H9 (cell line): ENCODE measurements around the gene CMTM5. TPM values are rescaled to one million over a fixed set of nuclear protein-coding genes. Genes with fewer than 3 reads are reported as not detected.

Experiments
- DNase-seq: peaks from one replicate; pipeline ENCODE4 v3.0.0-alpha.2; 2017
- H2AFZ ChIP-seq: one replicate; pipeline ENCODE4 v1.6.1; 2013; ENCODE audit warnings: mild to moderate bottlenecking, low read length, control low read depth, moderate library complexity
- H2AK5ac ChIP-seq: 2 replicates; pipeline ENCODE4 v1.6.1; 2013; ENCODE audit warnings: low read length, control low read depth, mixed read lengths; ENCODE audit not compliant: insufficient read length
- H2BK120ac ChIP-seq: one replicate; pipeline ENCODE4 v1.6.1; 2013; ENCODE audit warnings: low read depth, mild to moderate bottlenecking, low read length, control low read depth, inconsistent platforms; ENCODE audit not compliant: poor library complexity, severe bottlenecking
- H2BK12ac ChIP-seq: 2 replicates; pipeline ENCODE4 v1.6.1; 2013; ENCODE audit warnings: low read length, control low read depth, mixed read lengths, low read depth; ENCODE audit not compliant: insufficient read length
- H2BK15ac ChIP-seq: 2 replicates; pipeline ENCODE4 v1.6.1; 2013; ENCODE audit warnings: low read depth, low read length, control low read depth
- H2BK20ac ChIP-seq: one replicate; pipeline ENCODE4 v1.6.1; 2013; ENCODE audit warnings: low read depth, mild to moderate bottlenecking, low read length, control low read depth, inconsistent platforms; ENCODE audit not compliant: poor library complexity, severe bottlenecking
- H2BK5ac ChIP-seq: 2 replicates; pipeline ENCODE4 v1.6.1; 2013; ENCODE audit warnings: low read length, control low read depth, mixed read lengths; ENCODE audit not compliant: insufficient read length
- H3K14ac ChIP-seq: 2 replicates; pipeline ENCODE4 v1.6.1; 2013; ENCODE audit warnings: low read length, control low read depth; ENCODE audit not compliant: insufficient read depth
- H3K18ac ChIP-seq: 2 replicates; pipeline ENCODE4 v1.6.1; 2013; ENCODE audit warnings: low read depth, mild to moderate bottlenecking, mixed read lengths, low read length, control low read depth; ENCODE audit not compliant: insufficient read length
- H3K23ac ChIP-seq: 2 replicates; pipeline ENCODE4 v1.6.1; 2013; ENCODE audit warnings: low read length, control low read depth, mixed read lengths, low read depth; ENCODE audit not compliant: insufficient read length
- H3K23me2 ChIP-seq: 2 replicates; pipeline ENCODE4 v1.6.1; 2013; ENCODE audit warnings: low read depth, mild to moderate bottlenecking, mixed read lengths, low read length, control low read depth; ENCODE audit not compliant: insufficient read length, poor library complexity, severe bottlenecking
- H3K27ac ChIP-seq: 2 replicates; pipeline ENCODE4 v1.5.1; 2013; ENCODE audit warnings: low read length, control low read depth, mixed read lengths, low read depth; ENCODE audit not compliant: insufficient read length
- H3K27me3 ChIP-seq: 2 replicates; pipeline ENCODE4 v1.6.1; 2013; ENCODE audit warnings: low read length, control low read depth, inconsistent platforms; ENCODE audit not compliant: insufficient read depth
- H3K4ac ChIP-seq: 2 replicates; pipeline ENCODE4 v1.6.1; 2013; ENCODE audit warnings: low read depth, mild to moderate bottlenecking, control low read depth, inconsistent platforms, low read length, moderate library complexity
- H3K4me1 ChIP-seq: 2 replicates; pipeline ENCODE4 v1.6.1; 2013; ENCODE audit warnings: low read length, control low read depth, inconsistent platforms; ENCODE audit not compliant: insufficient read depth
- H3K4me2 ChIP-seq: 2 replicates; pipeline ENCODE4 v1.6.1; 2013; ENCODE audit warnings: low read length, control low read depth, mixed read lengths; ENCODE audit not compliant: insufficient read length, insufficient read depth
- H3K56ac ChIP-seq: 2 replicates; pipeline ENCODE4 v1.6.1; 2013; ENCODE audit warnings: low read depth, mild to moderate bottlenecking, mixed read lengths, low read length, control low read depth; ENCODE audit not compliant: insufficient read length
- H3K79me1 ChIP-seq: 2 replicates; pipeline ENCODE4 v1.6.1; 2013; ENCODE audit warnings: low read depth, mild to moderate bottlenecking, moderate library complexity, low read length, control low read depth, inconsistent platforms; ENCODE audit not compliant: insufficient read depth, poor library complexity, severe bottlenecking
- H3K79me2 ChIP-seq: 2 replicates; pipeline ENCODE4 v1.6.1; 2013; ENCODE audit warnings: low read length, control low read depth, inconsistent platforms; ENCODE audit not compliant: insufficient read depth
- H3K9ac ChIP-seq: 2 replicates; pipeline ENCODE4 v1.6.1; 2013; ENCODE audit warnings: low read length, control low read depth, mixed read lengths; ENCODE audit not compliant: insufficient read length; ENCODE audit errors: extremely low read depth
- H3K9me3 ChIP-seq: one replicate; pipeline ENCODE4 v1.6.1; 2013; ENCODE audit warnings: low read depth, low read length, inconsistent platforms; ENCODE audit not compliant: control insufficient read depth
- H3T11ph ChIP-seq: one replicate; pipeline ENCODE4 v1.6.1; 2013; ENCODE audit warnings: mild to moderate bottlenecking, low read length, control low read depth, inconsistent platforms
- H4K20me1 ChIP-seq: one replicate; pipeline ENCODE4 v1.6.1; 2013; ENCODE audit not compliant: control insufficient read depth, insufficient read length, insufficient read depth
- H4K5ac ChIP-seq: 2 replicates; pipeline ENCODE4 v1.6.1; 2013; ENCODE audit warnings: low read depth, mild to moderate bottlenecking, mixed read lengths, low read length, control low read depth; ENCODE audit not compliant: insufficient read length
- H4K8ac ChIP-seq: replicated peaks from 2 replicates; pipeline ENCODE4 v1.6.1; 2013; ENCODE audit warnings: low read length, control low read depth, mixed read lengths, low read depth; ENCODE audit not compliant: insufficient read length
- H4K91ac ChIP-seq: 2 replicates; pipeline ENCODE4 v1.6.1; 2013; ENCODE audit warnings: low read depth, mild to moderate bottlenecking, moderate library complexity, mixed read lengths, low read length, control low read depth; ENCODE audit not compliant: insufficient read length
- H3K27ac Mint-ChIP-seq, 3 experiments: 2 replicates in 2 of 3; 3 replicates in 1 of 3; pipeline ENCODE4 v1.8.0; 2020 to 2021; ENCODE audit warnings: mixed read lengths in 3 of 3, mild to moderate bottlenecking in 1 of 3, moderate library complexity in 1 of 3
- H3K27me3 Mint-ChIP-seq: 2 replicates; pipeline ENCODE4 v1.8.0; 2021; ENCODE audit warnings: low read depth, mild to moderate bottlenecking, moderate library complexity, mixed read lengths
- H3K36me3 Mint-ChIP-seq, 3 experiments: 2 replicates in 2 of 3; 3 replicates in 1 of 3; pipeline ENCODE4 v1.8.0; 2020 to 2021; ENCODE audit warnings: low read depth in 3 of 3, mixed read lengths in 3 of 3; ENCODE audit not compliant: insufficient read depth in 1 of 3
- H3K4me1 Mint-ChIP-seq, 2 experiments: 2 replicates each; pipeline ENCODE4 v1.8.0; 2020; ENCODE audit warnings: mixed read lengths in 2 of 2
- H3K4me3 Mint-ChIP-seq, 2 experiments: 2 replicates in 1 of 2; 3 replicates in 1 of 2; pipeline ENCODE4 v1.8.0; 2020 to 2021; ENCODE audit warnings: mild to moderate bottlenecking in 2 of 2, mixed read lengths in 2 of 2, moderate library complexity in 1 of 2
- H3K9me3 Mint-ChIP-seq, 2 experiments: 2 replicates in 1 of 2; 3 replicates in 1 of 2; pipeline ENCODE4 v1.8.0; 2020; ENCODE audit warnings: mild to moderate bottlenecking in 2 of 2, mixed read lengths in 2 of 2, moderate library complexity in 1 of 2
- WGBS: extraction: QIAGEN DNeasy Blood & Tissue Kit; methylation state at CpG from one replicate; pipeline ENCODE4 v1.1.7; 2013; ENCODE audit warnings: missing lambda C conversion rate, low lambda C conversion rate, mixed read lengths; ENCODE audit not compliant: insufficient read length; ENCODE audit errors: extremely low coverage; 5-methylcytosine and 5-hydroxymethylcytosine counted together
- total RNA-seq: library from RNA; stranded (reverse); gene quantifications from 2 replicates; pipeline ENCODE4 v1.2.1, GENCODE V29; 2021
- TF ChIP-seq, protein P1 (sequence below): fragments of 200-600 bp; sonication (generic); conservative IDR thresholded peaks from 3 replicates; pipeline ENCODE4 v1.8.0; 2021; ENCODE audit warnings: antibody characterized with exemption, mild to moderate bottlenecking

The CMTM5 gene
- total RNA-seq, 1 experiment from 2014 or later = not detected

DNA sequence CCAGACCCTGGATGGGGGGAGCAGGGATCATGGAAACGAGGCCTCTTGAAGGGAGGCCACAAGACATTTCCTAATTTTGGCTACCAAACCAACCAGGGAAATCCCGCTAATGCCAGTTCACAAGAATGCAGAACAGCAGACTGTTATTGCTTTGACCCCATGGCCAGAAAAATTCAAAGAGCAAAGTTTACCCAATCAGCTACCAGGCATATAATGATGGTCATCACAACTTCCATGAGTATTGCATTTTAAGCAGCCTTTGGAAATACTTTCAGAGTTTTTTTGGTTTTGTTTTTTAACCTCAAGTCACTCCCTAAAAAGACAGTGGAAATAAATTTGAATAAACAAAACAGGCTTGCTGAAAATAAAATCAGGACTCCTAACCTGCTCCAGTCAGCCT, 4.3 kb upstream of the CMTM5 start, which contains the start of gene IL25:
Gene IL25 (plus strand): TSS at position 301 of the 400 bp plus-strand sequence.
- Histone ChIP-seq H3T11ph (no peak within 1 kb of the TSS), H3K23me2 (no peaks in the 10 kb centered on the region), H2BK120ac (no peak within 1 kb of the TSS), H3K56ac (no peak within 1 kb of the TSS), H3K79me2 (no peaks in the 10 kb centered on the region), H4K20me1 (no peaks in the 10 kb centered on the region), H2AFZ (no peak within 1 kb of the TSS), H3K9ac (no peak within 1 kb of the TSS), H3K4me2 (no peak within 1 kb of the TSS), H3K27ac (no peak within 1 kb of the TSS), H2BK12ac (no peak within 1 kb of the TSS), H3K14ac (no peak within 1 kb of the TSS), H4K8ac (no peak within 1 kb of the TSS), H4K91ac (no peak within 1 kb of the TSS), H3K27me3 (no peaks in the 10 kb centered on the region; the same call in 1 of the 2 replicates), H2BK15ac (no peak within 1 kb of the TSS), H3K4me1 (no peaks in the 10 kb centered on the region), H3K18ac (no peak within 1 kb of the TSS), H4K5ac (no peak within 1 kb of the TSS), H3K9me3 (no peaks in the 10 kb centered on the region), H2BK5ac (no peak within 1 kb of the TSS), H3K4ac (no peak within 1 kb of the TSS), H2BK20ac (no peak within 1 kb of the TSS), H3K79me1 (no peaks in the 10 kb centered on the region), H2AK5ac (no peak within 1 kb of the TSS), H3K23ac (no peak within 1 kb of the TSS)
- TF ChIP-seq, protein P1, sequence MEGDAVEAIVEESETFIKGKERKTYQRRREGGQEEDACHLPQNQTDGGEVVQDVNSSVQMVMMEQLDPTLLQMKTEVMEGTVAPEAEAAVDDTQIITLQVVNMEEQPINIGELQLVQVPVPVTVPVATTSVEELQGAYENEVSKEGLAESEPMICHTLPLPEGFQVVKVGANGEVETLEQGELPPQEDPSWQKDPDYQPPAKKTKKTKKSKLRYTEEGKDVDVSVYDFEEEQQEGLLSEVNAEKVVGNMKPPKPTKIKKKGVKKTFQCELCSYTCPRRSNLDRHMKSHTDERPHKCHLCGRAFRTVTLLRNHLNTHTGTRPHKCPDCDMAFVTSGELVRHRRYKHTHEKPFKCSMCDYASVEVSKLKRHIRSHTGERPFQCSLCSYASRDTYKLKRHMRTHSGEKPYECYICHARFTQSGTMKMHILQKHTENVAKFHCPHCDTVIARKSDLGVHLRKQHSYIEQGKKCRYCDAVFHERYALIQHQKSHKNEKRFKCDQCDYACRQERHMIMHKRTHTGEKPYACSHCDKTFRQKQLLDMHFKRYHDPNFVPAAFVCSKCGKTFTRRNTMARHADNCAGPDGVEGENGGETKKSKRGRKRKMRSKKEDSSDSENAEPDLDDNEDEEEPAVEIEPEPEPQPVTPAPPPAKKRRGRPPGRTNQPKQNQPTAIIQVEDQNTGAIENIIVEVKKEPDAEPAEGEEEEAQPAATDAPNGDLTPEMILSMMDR = no peak
- no peaks in the 10 kb centered on the region for H3K9me3 Mint-ChIP-seq
- no peak within 1 kb of the TSS for H3K27ac Mint-ChIP-seq
- peaks cover 75% of the 10 kb centered on the region for H3K27me3 Mint-ChIP-seq
- no peak within 1 kb of the TSS for H3K4me3 Mint-ChIP-seq
- WGBS = no CpG with 5 or more reads among the region's 2 CpGs
- no peaks in the 10 kb centered on the region for H3K36me3 Mint-ChIP-seq
- H3K4me1 Mint-ChIP-seq = peaks cover 7 to 16% of the 10 kb centered on the region in 2 experiments; a peak in 3 of 4 replicates
- DNase-seq = no peak
